GM12878 (cell line): Measurements from ENCODE around the gene PIAS1. TPM values are rescaled to one million over a fixed set of nuclear protein-coding genes. Genes with fewer than 3 reads are reported as not detected.

Source experiments
- ATAC-seq: fragments of 200-7000 bp; cut with Tn5 transposase; 3 replicates; pipeline ENCODE4 v1.9.1; 2020; ENCODE audit warnings: mild to moderate bottlenecking, moderate library complexity
- BruUV-seq: library from RNA; stranded (reverse); fragments of 400-500 nt; replicated peaks from 2 replicates; lab custom pipeline; 2021; lab: Mats Ljungman, UMichigan
- CTCF ChIA-PET: fragments of 300-600 bp; sonication (Branson Sonifier 250); formaldehyde crosslinking; extraction: SDS; loops from one replicate; lab custom pipeline; 2021; ENCODE audit warnings: inconsistent platforms; lab: Yijun Ruan, JAX
- POLR2A ChIA-PET: fragments of 350-600 bp; formaldehyde crosslinking; extraction: SDS; loops from one replicate; lab custom pipeline; 2021; ENCODE audit warnings: inconsistent platforms; lab: Charles Lee
- RAD21 ChIA-PET: fragments of 300-600 bp; sonication (Branson Sonifier 250); formaldehyde crosslinking; loops from one replicate; lab custom pipeline; 2023; ENCODE audit warnings: antibody characterized with exemption; ENCODE audit not compliant: unreplicated experiment; lab: Charles Lee
- SMC1A ChIA-PET: fragments of 300-600 bp; sonication (Branson Sonifier 250); formaldehyde crosslinking; loops from one replicate; lab custom pipeline; 2023; ENCODE audit not compliant: unreplicated experiment, uncharacterized antibody; lab: Charles Lee
- DNase-seq: peaks from one replicate; pipeline ENCODE4 v3.0.0-alpha.2; 2011; ENCODE audit warnings: low read depth, low spot score
- FAIRE-seq: peaks from 3 replicates; lab custom pipeline; 2011; peaks lifted over from hg19 to GRCh38; lab: Jason Lieb, UNC
- H2AFZ ChIP-seq: 2 replicates; pipeline ENCODE4 v1.6.0; 2011; ENCODE audit warnings: low read depth, low read length, control low read depth; ENCODE audit not compliant: control insufficient read depth
- H3K27ac ChIP-seq: 2 replicates; pipeline ENCODE4 v1.5.1; 2011; ENCODE audit warnings: control low read depth; ENCODE audit not compliant: control insufficient read depth, insufficient read depth
- H3K27me3 ChIP-seq, 2 experiments: replicated peaks in 1 of 2; 2 replicates each; pipeline versions ENCODE4 v1.6.0 to v1.6.1; 2011; ENCODE audit warnings: low read length in 1 of 2; ENCODE audit not compliant: control insufficient read depth in 2 of 2, insufficient read depth in 2 of 2
- H3K36me3 ChIP-seq, 2 experiments: 2 replicates each; pipeline ENCODE4 v1.5.1; 2011; ENCODE audit warnings: low read length in 1 of 2; ENCODE audit not compliant: control insufficient read depth in 2 of 2, insufficient read depth in 2 of 2
- H3K4me1 ChIP-seq: 2 replicates; pipeline ENCODE4 v1.6.1; 2011; ENCODE audit warnings: mild to moderate bottlenecking, low read length, moderate library complexity, mixed read lengths; ENCODE audit not compliant: control insufficient read depth, insufficient read depth
- H3K4me2 ChIP-seq: 2 replicates; pipeline ENCODE4 v1.6.0; 2011; ENCODE audit warnings: control low read depth; ENCODE audit not compliant: control insufficient read depth, insufficient read depth
- H3K4me3 ChIP-seq: fragments of 200-600 bp; sonication (generic); 2 replicates; pipeline ENCODE4 v1.5.1; 2016
- H3K79me2 ChIP-seq: 2 replicates; pipeline ENCODE4 v1.6.0; 2011; ENCODE audit warnings: low read length; ENCODE audit not compliant: control insufficient read depth, insufficient read depth
- H3K9ac ChIP-seq: 2 replicates; pipeline ENCODE4 v1.8.0; 2011; ENCODE audit warnings: low read length, control low read depth, mixed read lengths; ENCODE audit not compliant: control insufficient read depth, insufficient read depth
- H3K9me3 ChIP-seq: replicated peaks from 3 replicates; pipeline ENCODE4 v1.5.1; 2011; ENCODE audit warnings: mild to moderate bottlenecking, low read length; ENCODE audit not compliant: control insufficient read depth, insufficient read depth
- H4K20me1 ChIP-seq: 2 replicates; pipeline ENCODE4 v1.6.0; 2011; ENCODE audit not compliant: control insufficient read depth, insufficient read depth
- ATF7 ChIP-seq: fragments of 450-650 bp; IDR thresholded peaks from 2 replicates; pipeline ENCODE4 v1.6.1; 2016; ENCODE audit warnings: low read depth, mild to moderate bottlenecking
- CUX1 ChIP-seq: IDR thresholded peaks from 2 replicates; pipeline ENCODE4 v1.6.1; 2012; ENCODE audit warnings: improper control_type of control experiment, low read depth, low read length; ENCODE audit not compliant: insufficient replicate concordance
- FOXM1 ChIP-seq: IDR thresholded peaks from 2 replicates; pipeline ENCODE4 v1.6.1; 2012; ENCODE audit warnings: low read depth, mild to moderate bottlenecking, inconsistent platforms, low read length, moderate library complexity
- HDAC6 ChIP-seq: fragments of 200-600 bp; sonication (generic); IDR thresholded peaks from one replicate; pipeline ENCODE4 v1.8.0; 2017; ENCODE audit warnings: antibody characterized with exemption; ENCODE audit not compliant: unreplicated experiment
- NBN ChIP-seq: fragments of 450-650 bp; IDR thresholded peaks from 2 replicates; pipeline ENCODE4 v1.6.1; 2016
- NR2C2 ChIP-seq: IDR thresholded peaks from 2 replicates; pipeline ENCODE4 v1.6.1; 2011; ENCODE audit warnings: borderline replicate concordance, low read depth; ENCODE audit not compliant: control insufficient read depth, insufficient read length
- RB1 ChIP-seq: fragments of 450-650 bp; formaldehyde crosslinking; IDR thresholded peaks from 2 replicates; pipeline ENCODE4 v1.6.1; 2017; ENCODE audit warnings: mild to moderate bottlenecking, borderline replicate concordance
- RBBP5 ChIP-seq: fragments of 200-600 bp; sonication (generic); conservative IDR thresholded peaks from 2 replicates; pipeline ENCODE4 v1.6.1; 2016
- RELA ChIP-seq: fragments of 450-650 bp; IDR thresholded peaks from 2 replicates; pipeline ENCODE4 v1.8.0; 2014; ENCODE audit warnings: borderline replicate concordance; ENCODE audit not compliant: partially characterized antibody
- YY1 ChIP-seq: IDR thresholded peaks from 2 replicates; pipeline ENCODE4 v1.6.1; 2011; ENCODE audit warnings: low read depth, mild to moderate bottlenecking, low read length
- ZNF384 ChIP-seq: IDR thresholded peaks from 2 replicates; pipeline ENCODE4 v1.6.1; 2012; ENCODE audit warnings: low read depth, mild to moderate bottlenecking, low read length, improper control_type of control experiment, borderline replicate concordance
- WGBS: methylation state at CpG from one replicate; pipeline ENCODE4 v1.1.6; 2016; ENCODE audit warnings: low lambda C conversion rate; ENCODE audit not compliant: insufficient replicate concordance, insufficient coverage; ENCODE audit errors: missing lambda C conversion rate; 5-methylcytosine and 5-hydroxymethylcytosine counted together
- in situ Hi-C: fragments of 300-500 bp; cut with MboI; formaldehyde crosslinking; loops from 9 replicates; pipeline ENCODE4 v1.14.3; 2018; ENCODE audit warnings: mixed read lengths
- intact Hi-C: fragments of 100-400 bp; cut with micrococcal nuclease; formaldehyde crosslinking; loops from one replicate; pipeline ENCODE4 v1.14.2; 2022; ENCODE audit not compliant: unreplicated experiment
- polyA plus RNA-seq, 11 experiments: library from polyadenylated mRNA; depleted of rRNA in 4 of 11; unstranded in 6 of 11; stranded (reverse) in 5 of 11; fragments of >200 nt; fragmentation: Nextera tagmentation in 4 of 11; fragmentation: Illumina TruSeq in 1 of 11; extraction: Ambion mirVana in 4 of 11; extraction: Trizol in 1 of 11; gene quantifications; 1 replicate in 1 of 11; 2 replicates in 10 of 11; pipeline versions ENCODE4 v1.2.1 to v1.2.3, GENCODE V29; 2011 to 2016; ENCODE audit warnings: inconsistent platforms in 2 of 11, missing spikeins in 2 of 11, low read depth in 1 of 11
- total RNA-seq, 4 experiments: library from RNA; depleted of rRNA in 3 of 4; stranded (reverse); fragments of >200 nt in 3 of 4; fragmentation: Illumina TruSeq in 1 of 4; extraction: Trizol in 1 of 4; gene quantifications; 2 replicates each; pipeline versions ENCODE4 v1.2.1 to v1.2.3, GENCODE V29; 2013 to 2021
- TF ChIP-seq, protein P1 (sequence below): fragments of 450-650 bp; IDR thresholded peaks from 2 replicates; pipeline ENCODE4 v1.6.1; 2018; ENCODE audit warnings: borderline replicate concordance, mild to moderate bottlenecking; ENCODE audit not compliant: partially characterized antibody

Gene PIAS1
- total and polyA plus RNA-seq, 10 of the 15 experiments (the other 5 are each of a cell fraction or from before 2014, with no cell fraction given): 20.2 to 96.3 (median 37.0) TPM

DNA sequence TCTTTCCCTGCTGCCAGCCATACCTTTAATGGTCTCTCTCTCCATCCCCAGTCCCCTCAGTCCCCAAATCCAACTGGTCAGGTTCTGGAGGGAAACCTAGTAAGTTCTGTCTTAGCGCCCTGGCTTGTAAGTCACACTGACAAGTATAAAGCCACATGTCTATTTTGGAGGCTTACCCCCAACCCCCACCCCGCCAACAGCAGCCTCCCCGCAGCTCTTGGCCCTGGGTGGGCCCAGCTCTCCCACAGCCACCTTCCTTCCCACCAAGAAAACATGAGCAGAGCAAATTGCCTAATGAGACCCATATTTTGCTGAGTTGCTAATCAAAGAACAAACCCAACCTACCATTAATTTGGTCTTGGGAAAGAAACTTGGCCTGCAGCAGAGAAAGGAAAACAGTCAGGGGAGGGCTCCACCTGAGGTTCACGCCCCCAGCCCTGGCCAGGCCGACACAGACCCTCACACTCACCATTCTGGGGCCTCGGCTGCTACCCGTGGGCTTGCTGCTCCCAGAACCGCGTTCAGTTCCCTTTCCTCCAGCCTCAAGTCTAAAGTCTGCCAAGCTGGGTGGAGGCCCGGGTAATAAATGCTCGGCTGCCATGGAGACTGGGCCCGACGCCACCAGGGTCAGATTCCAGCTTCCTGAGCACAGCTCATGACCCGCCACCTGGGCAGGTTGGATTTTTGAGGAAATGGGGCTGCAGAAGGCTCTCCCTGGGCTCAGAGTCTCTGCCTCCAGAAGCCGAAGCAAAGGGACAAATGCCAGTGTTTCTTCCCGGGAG is 150.9 kb downstream of the PIAS1 start, which contains the start of gene CALML4:
Gene CALML4 (minus strand): TSS at position 557 of the 782 bp plus-strand sequence. CDS start 85 bp downstream, at position 472.
- Histone ChIP-seq H3K9me3 (no peaks in the 10 kb centered on the region), H3K4me3 (no peak within 1 kb of the TSS), H3K4me1 (peaks cover 12% of the 10 kb centered on the region), H4K20me1 (no peaks in the 10 kb centered on the region), H3K4me2 (no peak within 1 kb of the TSS), H3K79me2 (no peaks in the 10 kb centered on the region; the same call in none of the 2 replicates), H3K27ac (no peak within 1 kb of the TSS), H2AFZ (no peak within 1 kb of the TSS), H3K9ac (no peak within 1 kb of the TSS), H3K36me3 (peaks cover 10 to 12% of the 10 kb centered on the region in 2 experiments; a peak in 3 of 4 replicates), H3K27me3 (no peaks in the 10 kb centered on the region)
- 84% methylated on average over 16 of the region's 16 CpGs for WGBS
- DNase-seq (no peak), ATAC-seq (no peak), FAIRE-seq (no peak)
- POLR2A ChIA-PET: interaction anchor here (0.6 kb wide), 1 partner anchor 352 kb away, joined by 5 read pairs; no protein-coding TSS in a partner anchor
- RAD21 ChIA-PET: interaction anchor here (0.6 kb wide), 1 partner anchor 8 kb away, joined by 3 read pairs; no protein-coding TSS in a partner anchor
- CTCF ChIA-PET: no interaction called here
- in situ Hi-C loops: no loop called here
- BruUV-seq: no TSS peak
- SMC1A ChIA-PET: no interaction called here
- intact Hi-C loops: no loop called here
- TF ChIP-seq, protein P1, sequence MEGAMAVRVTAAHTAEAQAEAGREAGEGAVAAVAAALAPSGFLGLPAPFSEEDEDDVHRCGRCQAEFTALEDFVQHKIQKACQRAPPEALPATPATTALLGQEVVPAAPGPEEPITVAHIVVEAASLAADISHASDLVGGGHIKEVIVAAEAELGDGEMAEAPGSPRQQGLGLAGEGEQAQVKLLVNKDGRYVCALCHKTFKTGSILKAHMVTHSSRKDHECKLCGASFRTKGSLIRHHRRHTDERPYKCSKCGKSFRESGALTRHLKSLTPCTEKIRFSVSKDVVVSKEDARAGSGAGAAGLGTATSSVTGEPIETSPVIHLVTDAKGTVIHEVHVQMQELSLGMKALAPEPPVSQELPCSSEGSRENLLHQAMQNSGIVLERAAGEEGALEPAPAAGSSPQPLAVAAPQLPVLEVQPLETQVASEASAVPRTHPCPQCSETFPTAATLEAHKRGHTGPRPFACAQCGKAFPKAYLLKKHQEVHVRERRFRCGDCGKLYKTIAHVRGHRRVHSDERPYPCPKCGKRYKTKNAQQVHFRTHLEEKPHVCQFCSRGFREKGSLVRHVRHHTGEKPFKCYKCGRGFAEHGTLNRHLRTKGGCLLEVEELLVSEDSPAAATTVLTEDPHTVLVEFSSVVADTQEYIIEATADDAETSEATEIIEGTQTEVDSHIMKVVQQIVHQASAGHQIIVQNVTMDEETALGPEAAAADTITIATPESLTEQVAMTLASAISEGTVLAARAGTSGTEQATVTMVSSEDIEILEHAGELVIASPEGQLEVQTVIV: no peak
- TF ChIP-seq NBN: no peak
- no peak for TF ChIP-seq RELA
- TF ChIP-seq FOXM1: no peak
- TF ChIP-seq RB1: no peak
- no peak for TF ChIP-seq ATF7
- TF ChIP-seq RBBP5: no peak
- no peak for TF ChIP-seq CUX1
- no peak for TF ChIP-seq YY1
- TF ChIP-seq HDAC6: no peak
- TF ChIP-seq NR2C2: no peak
- TF ChIP-seq ZNF384: no peak
